Measurements from ENCODE around the gene PDE2A. TPM values are rescaled to one million over a fixed set of nuclear protein-coding genes. Genes with fewer than 3 reads are reported as not detected.

The PDE2A gene
- total RNA-seq, 1 experiment from 2014 or later, result 9.6 TPM

DNA sequence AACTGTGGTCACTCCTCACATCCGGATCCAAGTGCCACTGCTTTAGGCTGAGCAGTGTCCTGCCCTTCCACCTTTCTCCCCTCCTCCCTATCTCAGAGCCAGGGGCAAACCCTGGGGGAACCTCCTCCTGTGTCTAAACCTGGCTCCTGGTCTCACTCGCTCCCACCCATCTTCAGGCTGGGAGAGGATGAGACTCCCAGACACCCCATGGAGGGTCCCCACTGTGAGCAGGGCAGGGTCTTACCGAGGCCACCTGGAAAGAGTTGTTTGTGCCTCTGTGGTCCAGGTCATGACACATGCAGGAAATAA, 93.6 kb downstream of the PDE2A start:
- TF ChIP-seq, protein P1, sequence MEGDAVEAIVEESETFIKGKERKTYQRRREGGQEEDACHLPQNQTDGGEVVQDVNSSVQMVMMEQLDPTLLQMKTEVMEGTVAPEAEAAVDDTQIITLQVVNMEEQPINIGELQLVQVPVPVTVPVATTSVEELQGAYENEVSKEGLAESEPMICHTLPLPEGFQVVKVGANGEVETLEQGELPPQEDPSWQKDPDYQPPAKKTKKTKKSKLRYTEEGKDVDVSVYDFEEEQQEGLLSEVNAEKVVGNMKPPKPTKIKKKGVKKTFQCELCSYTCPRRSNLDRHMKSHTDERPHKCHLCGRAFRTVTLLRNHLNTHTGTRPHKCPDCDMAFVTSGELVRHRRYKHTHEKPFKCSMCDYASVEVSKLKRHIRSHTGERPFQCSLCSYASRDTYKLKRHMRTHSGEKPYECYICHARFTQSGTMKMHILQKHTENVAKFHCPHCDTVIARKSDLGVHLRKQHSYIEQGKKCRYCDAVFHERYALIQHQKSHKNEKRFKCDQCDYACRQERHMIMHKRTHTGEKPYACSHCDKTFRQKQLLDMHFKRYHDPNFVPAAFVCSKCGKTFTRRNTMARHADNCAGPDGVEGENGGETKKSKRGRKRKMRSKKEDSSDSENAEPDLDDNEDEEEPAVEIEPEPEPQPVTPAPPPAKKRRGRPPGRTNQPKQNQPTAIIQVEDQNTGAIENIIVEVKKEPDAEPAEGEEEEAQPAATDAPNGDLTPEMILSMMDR (conservative IDR thresholded peaks at IDR 0.05), result no peak
- no peak for TF ChIP-seq EZH2 (IDR thresholded peaks at IDR 0.05; ENCODE audit: low read depth)
- POLR2A ChIA-PET (ENCODE audit: unreplicated experiment), result no interaction called here
- no peaks in the 10 kb centered on the region for H3K27me3 ChIP-seq (ENCODE audit: insufficient read depth, low read depth)
- no peak overlapping the region for H2AFZ ChIP-seq
- no peaks in the 10 kb centered on the region for H3F3A ChIP-seq (ENCODE audit: insufficient read depth, low read depth)
- no TSS peak for BruUV-seq (replicated peaks)
- H3K27ac ChIP-seq, result no peak overlapping the region
- no peaks in the 10 kb centered on the region for H3K4me1 ChIP-seq (replicated peaks; ENCODE audit: insufficient read depth)
- CTCF ChIA-PET, result no interaction called here
- H3K79me2 ChIP-seq (ENCODE audit: low read depth), result no peaks in the 10 kb centered on the region
- H3K4me2 ChIP-seq, result no peak overlapping the region
- H3K36me3 ChIP-seq (ENCODE audit: low read depth), result no peaks in the 10 kb centered on the region
- intact Hi-C loops (cut with micrococcal nuclease; ENCODE audit: unreplicated experiment), result loop anchor here (10.0 kb wide), 1 partner anchor 234 kb away; the partner anchor contains the start of gene ATG16L2
- no peak overlapping the region for H3K4me3 ChIP-seq
- no peaks in the 10 kb centered on the region for H3K9me2 ChIP-seq (ENCODE audit: insufficient read depth)
- no peaks in the 10 kb centered on the region for H4K20me1 ChIP-seq (ENCODE audit: insufficient read depth)
- no peak for DNase-seq
- no peaks in the 10 kb centered on the region for H3K9me3 ChIP-seq (ENCODE audit: insufficient read depth, low read depth)

DNA sequence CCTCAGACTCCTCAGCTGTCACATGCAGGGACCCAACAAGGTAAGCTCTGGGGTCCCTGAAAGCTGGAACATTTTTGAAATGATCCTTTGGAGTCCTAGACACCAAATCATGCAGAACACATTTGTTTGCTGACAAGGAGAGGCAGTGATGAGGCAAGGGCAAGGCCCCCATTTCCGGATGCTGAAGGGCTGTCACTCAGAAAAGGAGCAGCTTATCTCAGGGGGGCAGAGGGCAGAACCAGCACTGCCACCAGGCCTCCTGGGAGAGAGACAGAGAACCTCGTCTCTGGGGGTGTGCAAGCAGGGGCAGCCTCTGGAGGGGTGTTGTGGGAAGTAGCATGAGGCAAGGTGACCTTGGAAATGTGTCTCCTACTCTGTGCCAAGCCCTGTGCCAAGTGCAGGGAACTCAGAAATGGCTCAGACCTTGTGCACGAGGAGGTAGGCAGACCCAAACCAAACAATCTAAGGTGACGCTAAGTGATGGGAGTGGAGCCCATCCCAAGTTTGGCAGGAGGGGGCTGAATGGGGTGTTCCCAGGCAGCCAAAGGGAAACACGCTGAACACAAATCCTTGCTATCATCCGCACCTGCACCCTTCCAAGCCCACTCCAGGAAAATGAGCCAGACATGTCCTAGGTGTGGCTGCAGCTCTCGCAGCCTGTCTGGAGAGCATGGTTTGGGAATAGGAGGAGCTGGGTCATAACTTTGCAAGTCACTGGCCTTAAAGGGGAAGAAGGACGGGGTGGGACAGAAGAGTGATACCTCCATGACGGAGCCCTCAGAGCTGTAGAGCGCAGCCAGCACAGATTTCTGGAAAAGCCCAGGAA, 94.2 kb downstream of the PDE2A start:
- no peaks in the 10 kb centered on the region for H4K20me1 ChIP-seq (ENCODE audit: insufficient read depth)
- H3K9me2 ChIP-seq (ENCODE audit: insufficient read depth), result no peaks in the 10 kb centered on the region
- no peaks in the 10 kb centered on the region for H3K4me1 ChIP-seq (replicated peaks; ENCODE audit: insufficient read depth)
- no peak overlapping the region for H2AFZ ChIP-seq
- H3K36me3 ChIP-seq (ENCODE audit: low read depth), result no peaks in the 10 kb centered on the region
- H3K4me2 ChIP-seq, result no peak overlapping the region
- intact Hi-C loops (cut with micrococcal nuclease; ENCODE audit: unreplicated experiment), result loop anchor here (10.0 kb wide), 1 partner anchor 235 kb away; the partner anchor contains the start of gene ATG16L2
- no peak overlapping the region for H3K27ac ChIP-seq
- CTCF ChIA-PET, result no interaction called here
- no peaks in the 10 kb centered on the region for H3K79me2 ChIP-seq (ENCODE audit: low read depth)
- TF ChIP-seq EZH2 (IDR thresholded peaks at IDR 0.05; ENCODE audit: low read depth), result no peak
- TF ChIP-seq, protein P1 (conservative IDR thresholded peaks at IDR 0.05), result no peak
- no TSS peak for BruUV-seq (replicated peaks)
- no peaks in the 10 kb centered on the region for H3F3A ChIP-seq (ENCODE audit: insufficient read depth, low read depth)
- H3K4me3 ChIP-seq, result no peak overlapping the region
- POLR2A ChIA-PET (ENCODE audit: unreplicated experiment), result no interaction called here
- DNase-seq, result no peak
- H3K27me3 ChIP-seq (ENCODE audit: insufficient read depth, low read depth), result no peaks in the 10 kb centered on the region
- H3K9me3 ChIP-seq (ENCODE audit: insufficient read depth, low read depth), result no peaks in the 10 kb centered on the region

DNA sequence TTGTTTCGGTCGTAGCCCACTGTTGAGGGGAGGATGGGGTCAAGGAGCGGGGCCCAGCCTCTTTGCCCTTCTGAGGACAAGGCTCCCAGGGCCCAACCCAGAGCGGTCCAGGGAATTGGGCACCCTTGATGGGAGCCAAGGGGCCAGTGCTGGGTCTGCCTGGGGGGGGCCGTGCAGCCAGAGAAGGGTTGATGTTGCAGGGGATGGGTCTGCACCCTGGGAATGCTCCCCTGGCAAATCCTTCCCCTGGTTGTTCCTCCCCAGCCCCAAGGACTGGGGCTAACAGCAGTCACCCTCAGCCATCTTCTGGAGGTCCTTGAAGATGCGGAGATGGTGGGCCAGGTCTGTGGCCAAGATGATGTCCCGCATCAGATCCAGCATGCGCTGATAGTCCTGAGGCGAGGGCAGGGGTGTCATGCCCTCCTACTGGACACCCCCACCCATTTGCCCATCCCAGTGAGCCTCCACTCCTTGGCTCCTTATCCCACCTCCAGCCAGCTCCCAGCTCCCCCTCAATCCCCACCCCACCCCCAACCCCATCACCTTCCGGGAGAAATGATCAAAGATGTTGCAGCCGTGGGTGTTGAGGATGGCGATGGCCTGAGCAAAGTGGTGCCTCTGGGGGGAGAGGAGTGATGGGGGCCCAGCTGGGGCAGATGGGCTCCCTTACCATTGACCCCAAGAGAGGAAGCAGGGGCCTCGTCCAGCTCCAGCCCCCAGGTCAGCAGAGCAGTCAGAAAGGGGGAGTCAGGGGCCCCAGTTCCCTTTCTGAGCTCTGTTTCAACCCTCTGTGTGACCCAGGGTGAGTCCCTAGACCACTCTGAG, 95.0 kb downstream of the PDE2A start:
- CTCF ChIA-PET, result no interaction called here
- intact Hi-C loops (cut with micrococcal nuclease; ENCODE audit: unreplicated experiment), result no loop called here
- BruUV-seq (replicated peaks), result no TSS peak

More for the DNA sequence above, 95.0 kb downstream of the PDE2A start:
- H3K4me1 ChIP-seq (replicated peaks; ENCODE audit: insufficient read depth), result no peaks in the 10 kb centered on the region
- no peaks in the 10 kb centered on the region for H3F3A ChIP-seq (ENCODE audit: insufficient read depth, low read depth)
- no peaks in the 10 kb centered on the region for H3K9me3 ChIP-seq (ENCODE audit: insufficient read depth, low read depth)
- H4K20me1 ChIP-seq (ENCODE audit: insufficient read depth), result no peaks in the 10 kb centered on the region
- no peak overlapping the region for H2AFZ ChIP-seq
- no peak overlapping the region for H3K4me2 ChIP-seq
- H3K27ac ChIP-seq, result no peak overlapping the region
- H3K9me2 ChIP-seq (ENCODE audit: insufficient read depth), result no peaks in the 10 kb centered on the region
- H3K36me3 ChIP-seq (ENCODE audit: low read depth), result no peaks in the 10 kb centered on the region
- H3K27me3 ChIP-seq (ENCODE audit: insufficient read depth, low read depth), result no peaks in the 10 kb centered on the region
- no peak overlapping the region for H3K4me3 ChIP-seq
- no peak for TF ChIP-seq EZH2 (IDR thresholded peaks at IDR 0.05; ENCODE audit: low read depth)
- TF ChIP-seq, protein P1 (conservative IDR thresholded peaks at IDR 0.05), result no peak
- no peak for DNase-seq
- POLR2A ChIA-PET (ENCODE audit: unreplicated experiment), result no interaction called here
- H3K79me2 ChIP-seq (ENCODE audit: low read depth), result no peaks in the 10 kb centered on the region

Measured in PC-9 (cell line).